ENCODE data around the gene CSNK1A1. TPM values are rescaled to one million over a fixed set of nuclear protein-coding genes. Genes with fewer than 3 reads are reported as not detected.
A peak's percentile ranks its signal among the peaks of the same experiment; 100 is the strongest.

Gene CSNK1A1
- polyA plus RNA-seq, 1 donor from 2014 or later: 217 TPM

DNA sequence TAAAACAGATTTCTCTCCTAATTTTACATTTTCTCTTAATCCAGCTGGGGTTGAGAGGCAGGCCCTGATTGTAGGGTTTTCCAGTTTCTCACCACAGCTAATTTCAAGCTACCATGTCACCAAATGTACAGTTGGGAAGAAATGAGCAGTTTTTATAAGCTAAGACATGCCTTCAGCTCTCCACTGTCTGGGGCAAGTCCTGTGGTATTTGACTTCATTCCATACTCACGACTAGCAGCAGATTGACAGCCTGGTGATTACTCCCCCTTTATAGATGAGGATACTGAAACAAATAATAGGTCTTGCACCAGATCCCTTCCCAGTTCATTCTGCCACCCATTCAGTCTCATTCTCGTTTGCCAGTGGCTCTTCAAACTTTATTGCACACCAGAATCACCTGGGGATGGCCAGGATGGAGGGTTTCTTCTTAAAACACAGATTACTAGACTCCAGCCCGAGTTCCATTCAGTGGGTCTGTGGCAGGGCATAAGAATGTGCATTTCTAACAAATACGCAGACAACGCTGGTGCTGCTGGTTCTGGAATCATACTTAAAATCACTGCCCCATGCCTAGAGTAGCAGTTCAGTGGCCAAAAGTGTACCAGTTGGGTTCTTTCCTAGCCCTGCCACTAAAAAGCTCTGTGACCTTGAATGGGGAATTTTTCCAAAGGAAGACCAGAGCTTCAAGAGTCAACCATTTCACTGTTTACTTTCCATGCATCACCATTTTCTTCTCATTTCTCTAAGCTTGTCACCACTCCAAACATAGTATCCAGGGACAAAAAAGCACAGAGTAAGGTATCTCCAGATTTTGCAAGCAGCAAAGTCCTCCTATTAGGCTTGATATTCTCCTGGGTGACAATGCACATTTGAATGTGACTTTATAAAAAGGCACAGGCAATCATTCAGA lies 64.3 kb downstream of the CSNK1A1 start:
- no peak overlapping the region for H3K4me2 ChIP-seq (ENCODE audit: low read length)
- H3K27me3 ChIP-seq (ENCODE audit: insufficient read depth, low read depth, low read length): no peaks in the 10 kb centered on the region
- no peak overlapping the region for H3K27ac ChIP-seq (ENCODE audit: low read length)

DNA sequence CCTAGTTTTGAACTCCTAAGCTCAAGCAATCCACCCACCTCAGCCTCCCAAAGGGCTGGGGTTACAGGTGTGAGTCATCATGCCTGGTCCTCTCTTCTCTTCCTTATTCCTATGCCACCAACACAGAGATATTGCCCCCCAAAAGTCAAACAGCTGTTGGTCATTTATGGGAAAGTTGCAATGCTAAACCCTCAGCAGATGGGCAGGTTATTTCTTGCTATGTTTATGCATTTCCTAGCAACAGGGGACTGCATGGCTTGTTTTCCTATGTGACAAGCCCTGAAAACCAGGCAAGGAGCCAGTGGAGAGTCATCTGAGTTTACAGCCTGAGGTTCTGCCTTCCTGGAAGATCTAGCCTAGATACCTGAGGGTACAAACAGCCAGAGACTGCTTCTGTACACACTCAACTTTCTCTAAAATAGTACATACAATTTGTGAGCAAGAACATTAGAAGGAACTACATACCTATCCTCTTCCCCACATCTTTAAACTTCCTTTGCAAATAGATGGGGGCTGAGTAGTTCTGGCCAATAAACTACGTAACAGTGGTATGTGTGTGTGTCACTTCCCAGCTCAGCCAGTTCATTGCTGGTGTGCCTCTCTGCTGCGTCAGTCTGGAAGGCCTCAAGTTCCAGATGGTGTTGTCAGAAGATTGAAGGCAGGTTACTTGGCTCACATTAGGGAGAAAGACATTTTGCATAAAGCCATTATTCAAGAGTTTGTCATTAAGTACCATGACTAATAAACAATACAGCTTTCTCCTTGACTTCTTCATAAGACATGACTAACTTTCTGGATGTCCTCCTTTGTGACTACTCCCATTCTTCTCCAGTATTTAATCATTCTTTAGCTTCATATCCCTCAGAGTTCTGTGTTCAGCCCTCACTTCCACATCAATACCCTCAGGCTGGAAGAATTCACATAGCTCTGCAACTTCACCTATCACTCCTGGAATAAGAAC lies 65.3 kb downstream of the CSNK1A1 start:
- H3K79me2 ChIP-seq (replicated peaks; ENCODE audit: insufficient read depth, low read length): no peaks in the 10 kb centered on the region
- H3F3A ChIP-seq (ENCODE audit: insufficient read depth, low read length, poor library complexity, severe bottlenecking): no peaks in the 10 kb centered on the region
- no peak overlapping the region for H2AFZ ChIP-seq (ENCODE audit: low read depth, low read length)
- H3K27me3 ChIP-seq (ENCODE audit: insufficient read depth, low read depth, low read length): no peaks in the 10 kb centered on the region
- H3K4me3 ChIP-seq (ENCODE audit: low read length): no peak overlapping the region
- H3K9me3 ChIP-seq (ENCODE audit: low read length): no peaks in the 10 kb centered on the region
- H3K9ac ChIP-seq (ENCODE audit: low read length): no peak overlapping the region
- H3K27ac ChIP-seq (ENCODE audit: low read length): no peak overlapping the region
- no peaks in the 10 kb centered on the region for H4K20me1 ChIP-seq (ENCODE audit: insufficient read depth)
- no peaks in the 10 kb centered on the region for H3K9me2 ChIP-seq (ENCODE audit: insufficient read depth, low read length)
- TF ChIP-seq, protein P1, sequence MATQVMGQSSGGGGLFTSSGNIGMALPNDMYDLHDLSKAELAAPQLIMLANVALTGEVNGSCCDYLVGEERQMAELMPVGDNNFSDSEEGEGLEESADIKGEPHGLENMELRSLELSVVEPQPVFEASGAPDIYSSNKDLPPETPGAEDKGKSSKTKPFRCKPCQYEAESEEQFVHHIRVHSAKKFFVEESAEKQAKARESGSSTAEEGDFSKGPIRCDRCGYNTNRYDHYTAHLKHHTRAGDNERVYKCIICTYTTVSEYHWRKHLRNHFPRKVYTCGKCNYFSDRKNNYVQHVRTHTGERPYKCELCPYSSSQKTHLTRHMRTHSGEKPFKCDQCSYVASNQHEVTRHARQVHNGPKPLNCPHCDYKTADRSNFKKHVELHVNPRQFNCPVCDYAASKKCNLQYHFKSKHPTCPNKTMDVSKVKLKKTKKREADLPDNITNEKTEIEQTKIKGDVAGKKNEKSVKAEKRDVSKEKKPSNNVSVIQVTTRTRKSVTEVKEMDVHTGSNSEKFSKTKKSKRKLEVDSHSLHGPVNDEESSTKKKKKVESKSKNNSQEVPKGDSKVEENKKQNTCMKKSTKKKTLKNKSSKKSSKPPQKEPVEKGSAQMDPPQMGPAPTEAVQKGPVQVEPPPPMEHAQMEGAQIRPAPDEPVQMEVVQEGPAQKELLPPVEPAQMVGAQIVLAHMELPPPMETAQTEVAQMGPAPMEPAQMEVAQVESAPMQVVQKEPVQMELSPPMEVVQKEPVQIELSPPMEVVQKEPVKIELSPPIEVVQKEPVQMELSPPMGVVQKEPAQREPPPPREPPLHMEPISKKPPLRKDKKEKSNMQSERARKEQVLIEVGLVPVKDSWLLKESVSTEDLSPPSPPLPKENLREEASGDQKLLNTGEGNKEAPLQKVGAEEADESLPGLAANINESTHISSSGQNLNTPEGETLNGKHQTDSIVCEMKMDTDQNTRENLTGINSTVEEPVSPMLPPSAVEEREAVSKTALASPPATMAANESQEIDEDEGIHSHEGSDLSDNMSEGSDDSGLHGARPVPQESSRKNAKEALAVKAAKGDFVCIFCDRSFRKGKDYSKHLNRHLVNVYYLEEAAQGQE (IDR thresholded peaks at IDR 0.05; ENCODE audit: borderline replicate concordance): no peak
- TF ChIP-seq TAF1 (IDR thresholded peaks at IDR 0.05; ENCODE audit: low read depth) (no peak), EP300 (conservative IDR thresholded peaks at IDR 0.05; ENCODE audit: poor library complexity, severe bottlenecking) (no peak), MXI1 (conservative IDR thresholded peaks at IDR 0.05; ENCODE audit: poor library complexity, severe bottlenecking) (no peak)
- H3K36me3 ChIP-seq (ENCODE audit: insufficient read depth, low read length): no peaks in the 10 kb centered on the region
- H3K4me2 ChIP-seq (ENCODE audit: low read length): no peak overlapping the region

More for the DNA sequence above, 64.3 kb downstream of the CSNK1A1 start:
- TF ChIP-seq POLR2AphosphoS5 (IDR thresholded peaks at IDR 0.05) (peak; percentile 6), EZH2 (IDR thresholded peaks at IDR 0.05; ENCODE audit: borderline replicate concordance, insufficient read depth, low read length, poor library complexity, severe bottlenecking) (no peak)
- Histone ChIP-seq H2AFZ (ENCODE audit: low read depth, low read length) (no peak overlapping the region), H3K79me2 (replicated peaks; ENCODE audit: insufficient read depth, low read length) (no peaks in the 10 kb centered on the region), H3K9me2 (ENCODE audit: insufficient read depth, low read length) (no peaks in the 10 kb centered on the region), H3K9ac (ENCODE audit: low read length) (no peak overlapping the region), H3F3A (ENCODE audit: insufficient read depth, low read length, poor library complexity, severe bottlenecking) (no peaks in the 10 kb centered on the region), H3K4me3 (ENCODE audit: low read length) (no peak overlapping the region), H4K20me1 (ENCODE audit: insufficient read depth) (no peaks in the 10 kb centered on the region), H3K9me3 (ENCODE audit: low read length) (no peaks in the 10 kb centered on the region), H3K36me3 (ENCODE audit: insufficient read depth, low read length) (no peaks in the 10 kb centered on the region)

- TF ChIP-seq, protein P1 (IDR thresholded peaks at IDR 0.05; ENCODE audit: borderline replicate concordance): no peak
- TF ChIP-seq EP300 (conservative IDR thresholded peaks at IDR 0.05; ENCODE audit: poor library complexity, severe bottlenecking): no peak
- TF ChIP-seq CTCF (IDR thresholded peaks at IDR 0.05; ENCODE audit: poor library complexity, severe bottlenecking): no peak
- no peak for TF ChIP-seq SMC3 (conservative IDR thresholded peaks at IDR 0.05; ENCODE audit: poor library complexity)
- TF ChIP-seq MXI1 (conservative IDR thresholded peaks at IDR 0.05; ENCODE audit: poor library complexity, severe bottlenecking): no peak
- TF ChIP-seq POLR2AphosphoS5 (IDR thresholded peaks at IDR 0.05): no peak
- TF ChIP-seq EZH2 (IDR thresholded peaks at IDR 0.05; ENCODE audit: borderline replicate concordance, insufficient read depth, low read length, poor library complexity, severe bottlenecking): no peak
- no peak overlapping the region for H3K4me2 ChIP-seq (ENCODE audit: low read length)
- H3F3A ChIP-seq (ENCODE audit: insufficient read depth, low read length, poor library complexity, severe bottlenecking): no peaks in the 10 kb centered on the region
- no peaks in the 10 kb centered on the region for H3K79me2 ChIP-seq (replicated peaks; ENCODE audit: insufficient read depth, low read length)
- H3K9ac ChIP-seq (ENCODE audit: low read length): no peak overlapping the region
- no peaks in the 10 kb centered on the region for H3K9me3 ChIP-seq (ENCODE audit: low read length)
- H3K27me3 ChIP-seq (ENCODE audit: insufficient read depth, low read depth, low read length): no peaks in the 10 kb centered on the region
- no peak overlapping the region for H3K27ac ChIP-seq (ENCODE audit: low read length)
- no peak overlapping the region for H2AFZ ChIP-seq (ENCODE audit: low read depth, low read length)
- H3K4me3 ChIP-seq (ENCODE audit: low read length): no peak overlapping the region
- H4K20me1 ChIP-seq (ENCODE audit: insufficient read depth): no peaks in the 10 kb centered on the region
- H3K9me2 ChIP-seq (ENCODE audit: insufficient read depth, low read length): no peaks in the 10 kb centered on the region
- no peaks in the 10 kb centered on the region for H3K36me3 ChIP-seq (ENCODE audit: insufficient read depth, low read length)
These were observed 69.8 kb downstream of the CSNK1A1 start for GRCh38 chr5:149481485-149481884.
